Occipital lobe (tissue), 2 donors: Measurements from ENCODE around the gene MAP3K8. TPM values are rescaled to one million over a fixed set of nuclear protein-coding genes. Genes with fewer than 3 reads are reported as not detected.

Experiments
- DNase-seq: peaks from one replicate; lab custom pipeline; 2025; lab: John Stamatoyannopoulos, UW
- total RNA-seq: library from RNA; depleted of rRNA; stranded (reverse); fragments of >200 nt; gene quantifications from one replicate; pipeline ENCODE4 v1.2.3, GENCODE V29; 2014

The MAP3K8 gene
- total RNA-seq, 1 donor from 2014 or later = 8.0 TPM

GRCh38 chr10:30490289-30491000, 56.5 kb downstream of the MAP3K8 start:
- no peak for DNase-seq

- no peak for DNase-seq
Measured at GRCh38 chr10:30491204-30491915, 57.4 kb downstream of the MAP3K8 start.

DNA sequence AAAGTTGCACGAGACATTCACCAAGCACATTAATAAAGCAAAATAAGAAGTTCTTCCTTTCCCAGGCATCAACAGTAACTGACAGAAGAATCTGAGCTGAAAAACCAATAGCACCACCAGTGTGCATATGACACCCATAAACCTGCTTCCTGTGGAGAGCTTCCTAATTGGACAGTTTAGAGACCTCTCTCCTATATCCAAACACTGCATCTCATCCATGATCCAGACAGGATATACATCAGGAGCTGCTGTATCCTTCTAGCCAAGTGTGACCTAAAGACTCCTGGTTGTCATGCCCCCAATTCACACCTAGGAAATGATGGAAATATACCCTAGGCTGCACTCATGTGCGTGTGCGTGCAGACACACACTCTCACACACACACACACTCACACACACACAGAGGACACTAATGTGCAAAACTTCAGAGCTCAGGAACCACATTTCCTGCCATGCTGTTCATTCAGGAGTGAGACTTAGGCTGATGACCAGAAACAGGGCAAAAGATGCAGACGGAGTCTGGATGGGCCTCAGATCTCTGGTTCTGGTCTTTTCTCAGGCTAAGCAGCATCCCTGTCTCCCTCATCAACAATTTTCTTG, 58.0 kb downstream of the MAP3K8 start:
- DNase-seq = no peak

DNA sequence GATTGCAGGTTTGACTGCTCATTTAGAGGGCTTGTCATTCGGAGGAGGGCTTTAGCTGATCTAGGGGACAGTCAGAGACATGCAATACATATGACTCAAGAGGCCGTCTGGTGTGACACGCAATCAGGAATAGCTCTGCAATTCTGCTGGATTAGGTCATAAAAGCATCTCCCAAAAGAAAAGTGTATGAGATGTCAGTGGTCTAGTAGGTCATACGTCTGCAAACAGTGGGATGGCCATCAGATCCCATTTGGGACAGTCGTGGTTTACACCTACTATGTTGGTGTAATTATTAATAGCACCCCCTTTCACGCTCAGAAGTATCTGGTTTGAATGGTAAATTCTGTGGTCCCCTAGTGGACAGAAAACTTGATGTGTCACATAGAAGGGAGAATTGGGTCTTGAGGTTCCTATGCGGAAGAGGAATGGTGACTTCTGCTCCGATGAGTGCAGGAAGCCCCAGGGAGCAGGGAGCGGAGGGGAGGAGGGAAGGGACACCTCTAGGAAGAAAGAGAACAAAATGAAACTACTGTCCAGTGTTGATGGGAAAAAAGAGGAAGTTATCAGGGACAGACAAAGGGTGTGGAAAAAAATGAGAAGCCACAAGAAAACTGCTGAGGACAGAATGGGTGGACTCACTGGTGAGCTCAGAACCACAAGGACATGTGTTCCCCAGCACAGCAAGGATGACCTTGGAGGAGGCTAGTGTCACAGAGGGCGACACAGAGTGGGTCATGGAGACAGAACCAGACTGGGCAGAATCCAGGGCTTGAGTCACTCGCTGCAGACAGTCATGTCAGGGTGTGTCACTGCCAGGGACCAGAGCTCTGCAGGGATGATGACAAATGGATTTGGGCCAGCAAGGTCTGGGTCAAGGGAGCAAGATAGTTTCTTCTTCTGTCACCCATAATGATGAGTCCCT, 59.9 kb downstream of the MAP3K8 start:
- DNase-seq = no peak

DNA sequence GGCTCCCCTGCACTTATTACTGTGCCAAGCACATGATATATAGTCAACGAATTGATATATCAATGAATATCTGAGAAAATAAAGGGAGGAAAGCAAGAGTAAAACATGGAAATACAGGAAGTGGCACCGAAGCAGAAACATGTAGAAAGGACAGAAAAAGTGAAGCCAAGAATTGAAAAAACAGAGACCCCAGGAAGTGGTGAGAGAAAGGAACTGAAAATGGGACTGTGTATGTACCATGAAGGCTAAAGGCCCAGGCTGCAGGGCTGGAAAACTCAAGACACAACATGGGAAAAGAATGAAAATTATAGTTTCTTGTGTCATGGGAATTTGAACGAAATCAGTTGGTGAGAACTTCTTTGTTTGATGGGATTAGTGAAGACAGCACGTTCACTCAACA, 60.6 kb downstream of the MAP3K8 start:
- no peak for DNase-seq

GRCh38 chr10:30495687-30496086, 61.7 kb downstream of the MAP3K8 start:
- DNase-seq = no peak

- DNase-seq = no peak
Measured at GRCh38 chr10:30499816-30500215, 65.8 kb downstream of the MAP3K8 start.

GRCh38 chr10:30500534-30500933, 66.5 kb downstream of the MAP3K8 start:
- DNase-seq = no peak

GRCh38 chr10:30500963-30501504, 67.0 kb downstream of the MAP3K8 start:
- no peak for DNase-seq

DNA sequence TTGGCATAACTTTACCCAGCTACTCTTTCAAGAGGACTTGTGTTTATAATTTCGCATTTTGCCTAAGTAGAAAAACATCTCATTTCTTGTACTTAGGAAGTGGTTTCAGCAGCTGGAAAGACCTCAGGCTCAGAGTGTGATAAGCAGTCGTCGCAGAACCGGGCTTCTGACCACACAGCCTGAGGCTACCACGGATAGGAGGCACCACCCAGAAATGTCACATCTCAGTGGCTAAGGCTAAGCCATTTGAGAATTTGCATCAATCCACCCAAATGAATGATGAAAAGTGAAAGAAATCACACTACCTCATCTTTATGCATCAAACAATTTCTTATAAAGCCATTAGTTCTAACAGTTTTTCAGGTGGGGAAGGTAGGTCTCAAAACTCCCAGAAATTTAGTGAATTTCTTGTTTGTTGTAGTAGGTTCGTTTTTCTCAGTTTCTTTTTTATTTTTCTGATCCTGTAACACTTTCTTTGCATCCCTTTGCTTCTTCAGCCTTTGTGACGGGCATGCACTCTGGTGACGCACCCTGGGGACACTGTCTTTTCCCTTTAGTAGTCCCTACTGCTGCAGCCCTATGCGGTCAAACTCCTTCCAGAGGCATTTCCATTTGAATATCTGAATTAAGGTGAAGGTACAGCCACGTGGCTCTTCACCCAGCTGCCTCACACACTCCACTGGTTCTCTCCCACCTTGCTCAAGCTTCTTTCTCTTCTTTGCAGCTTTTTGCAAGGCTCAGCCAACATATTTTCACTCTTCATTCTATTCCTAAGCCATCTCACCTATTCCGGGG, 68.5 kb downstream of the MAP3K8 start:
- no peak for DNase-seq

- no peak for DNase-seq
Measured at GRCh38 chr10:30503700-30504266, 69.8 kb downstream of the MAP3K8 start.

- no peak for DNase-seq
Measured at GRCh38 chr10:30505543-30506298, 71.7 kb downstream of the MAP3K8 start.

- DNase-seq = no peak
Measured at GRCh38 chr10:30509508-30509907, 75.5 kb downstream of the MAP3K8 start.

- no peak for DNase-seq
Measured at GRCh38 chr10:30510184-30510931, 76.4 kb downstream of the MAP3K8 start.

DNA sequence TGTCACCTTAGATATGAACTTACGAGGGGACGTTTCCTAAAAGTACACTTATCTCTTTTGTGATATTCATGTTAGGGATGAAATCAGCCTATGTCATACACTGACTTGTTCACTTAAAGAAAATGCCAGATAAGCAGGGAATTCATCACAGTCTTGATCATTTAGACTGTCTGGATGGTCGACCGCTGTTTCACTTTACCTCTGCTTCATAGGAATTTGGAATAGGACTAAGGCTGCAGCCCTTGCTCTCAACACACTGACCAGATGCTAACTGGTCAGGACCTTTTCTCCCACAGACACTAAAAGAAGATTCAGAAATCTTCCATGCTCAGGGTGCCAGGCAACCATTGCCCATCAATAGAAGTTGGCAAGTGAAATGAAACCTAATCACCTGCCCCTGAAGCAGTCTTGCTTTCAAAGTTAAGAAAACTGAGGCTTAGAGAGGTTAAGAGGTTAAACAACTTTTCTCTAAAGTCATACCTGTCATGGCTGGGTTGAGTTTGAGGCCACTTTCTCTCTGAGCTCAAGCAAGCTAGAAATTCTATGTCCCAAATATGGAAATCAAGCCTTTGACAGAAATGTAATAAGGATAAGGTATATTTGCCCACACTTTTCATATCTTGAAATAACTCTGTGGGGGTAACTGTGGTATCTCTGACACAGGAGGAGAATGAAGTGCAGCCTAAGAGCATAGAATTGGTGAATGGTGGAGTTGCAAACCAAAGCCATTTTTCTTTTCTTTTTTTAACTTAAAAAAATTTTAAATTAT, 77.1 kb downstream of the MAP3K8 start:
- DNase-seq = no peak
